NCI-H1048 (cell line): ENCODE measurements around the gene AMN1.
"Not testable (repeated sequence)": the region's sequence is repeated elsewhere in the genome, so short reads cannot be mapped to it uniquely, and the experiment has no call there.

ENCODE experiments used
- DNase-seq: peaks from one replicate; lab custom pipeline; 2025; lab: John Stamatoyannopoulos, UW

Gene AMN1

DNA sequence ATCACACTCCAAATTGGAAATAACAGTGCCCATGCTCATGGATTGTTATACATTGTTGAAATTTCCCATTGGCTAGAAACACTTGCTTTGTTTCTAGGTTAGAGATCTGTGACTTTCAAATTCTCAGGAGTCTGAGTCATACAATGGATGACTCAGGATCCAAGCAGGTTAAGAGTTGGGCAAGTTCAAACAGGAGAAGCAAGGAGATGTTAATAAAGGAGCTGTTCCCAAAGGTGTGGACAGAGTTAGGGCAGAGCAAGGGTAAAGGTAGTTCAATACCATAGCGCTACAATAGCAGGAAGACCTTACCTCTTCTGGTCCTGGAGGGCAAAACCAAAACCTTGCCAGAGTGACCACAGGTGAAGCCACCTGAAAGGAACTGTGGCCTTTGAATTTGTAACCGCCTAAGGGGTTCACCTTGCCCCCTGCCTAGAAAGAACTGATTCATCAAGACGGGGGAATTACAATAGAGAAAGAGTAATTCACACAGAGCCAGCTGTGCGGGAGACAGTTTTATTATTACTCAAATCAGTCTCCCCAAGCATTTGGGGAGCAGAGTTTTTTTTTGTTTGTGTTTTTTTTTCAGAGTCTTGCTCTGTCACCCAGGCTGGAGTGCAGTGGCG lies 4.2 kb upstream of the AMN1 start:
- no peak for DNase-seq

DNA sequence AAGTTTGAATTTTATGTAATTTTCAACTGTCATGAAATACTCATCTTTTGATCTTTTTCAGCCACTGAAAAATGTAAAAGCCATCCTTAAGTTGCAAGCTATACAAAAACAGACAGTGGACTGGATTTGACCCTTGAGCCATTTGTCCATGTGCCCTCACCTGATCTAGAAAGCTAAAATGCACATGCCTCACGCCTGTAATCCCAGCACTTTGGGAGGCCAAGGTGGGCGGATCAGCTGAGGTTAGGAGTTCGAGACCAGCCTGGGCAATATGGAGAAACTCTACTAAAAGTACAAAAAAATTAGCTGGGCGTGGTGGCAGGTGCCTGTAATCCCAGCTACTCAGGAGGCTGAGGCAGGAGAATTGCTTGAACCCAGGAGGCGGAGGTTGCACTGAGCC lies 2.4 kb upstream of the AMN1 start:
- DNase-seq: not testable (repeated sequence)

DNA sequence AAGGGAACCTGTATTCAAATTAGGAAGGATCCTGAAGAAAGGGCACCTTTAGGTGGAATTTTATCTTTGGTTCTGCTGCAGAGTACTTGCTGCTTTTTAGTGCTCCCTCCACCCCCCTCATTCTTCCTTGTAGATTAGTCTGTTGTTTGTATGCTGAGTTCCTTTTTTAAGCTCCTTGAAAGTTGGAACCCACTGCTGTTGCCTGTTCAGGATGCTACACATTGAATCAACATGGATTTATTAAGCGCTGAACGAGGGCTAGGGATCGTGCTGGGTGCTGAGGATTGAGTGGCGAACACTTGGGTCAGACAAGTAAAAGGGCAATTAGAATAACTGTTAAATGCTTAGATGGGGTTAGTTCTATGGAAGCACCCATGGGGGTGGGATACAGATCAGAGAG lies 884 bp upstream of the AMN1 start:
- DNase-seq: no peak

DNA sequence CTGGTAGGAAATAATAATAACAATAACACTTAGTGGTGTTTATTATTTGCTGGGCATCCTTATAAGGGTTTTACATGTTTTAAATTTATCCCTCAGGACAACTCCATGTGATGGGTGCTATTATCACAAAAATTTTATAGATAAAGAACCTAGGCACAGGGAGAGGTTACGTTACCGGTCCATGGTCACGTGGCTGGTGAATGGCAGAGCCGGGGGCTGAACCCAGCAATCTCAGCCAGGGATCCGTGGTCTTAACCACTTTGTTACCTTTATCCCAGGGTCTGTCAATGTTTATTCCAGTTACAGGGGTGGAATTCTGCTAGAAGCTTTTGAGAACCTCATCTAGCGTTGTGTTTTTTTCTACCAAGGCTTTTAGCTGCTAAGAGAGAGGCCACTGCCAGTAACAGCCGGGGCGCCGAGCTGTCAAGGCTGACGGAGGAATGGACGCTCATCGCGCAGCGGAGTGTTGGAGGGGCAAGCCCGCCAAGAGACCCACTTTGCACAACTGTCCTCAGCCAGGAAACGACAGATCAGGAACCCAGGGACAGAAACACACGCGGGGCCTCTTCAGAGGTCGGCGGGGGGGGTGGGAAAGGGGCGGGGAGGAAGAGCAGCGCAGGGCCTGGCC lies 418 bp downstream of the AMN1 start:
- no peak for DNase-seq

DNA sequence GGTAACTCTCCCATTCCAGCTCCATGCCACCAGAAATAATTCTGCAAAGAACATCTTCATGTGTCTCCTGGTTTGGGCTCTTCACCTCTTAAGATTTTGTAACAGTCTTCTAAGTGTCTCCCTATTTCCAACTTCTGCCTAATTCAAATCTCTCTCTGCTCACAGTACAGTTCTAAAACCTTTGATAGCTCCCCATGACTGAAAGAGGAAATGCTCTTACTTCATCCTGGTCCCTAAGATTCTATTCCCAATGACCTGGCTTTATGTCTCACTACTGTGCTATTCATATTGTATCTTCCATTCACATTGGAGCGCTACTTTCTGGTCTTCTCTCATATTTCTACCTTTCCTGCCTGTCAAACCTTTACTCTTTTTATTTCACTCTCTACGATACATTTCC lies 1.6 kb downstream of the AMN1 start:
- DNase-seq: no peak

DNA sequence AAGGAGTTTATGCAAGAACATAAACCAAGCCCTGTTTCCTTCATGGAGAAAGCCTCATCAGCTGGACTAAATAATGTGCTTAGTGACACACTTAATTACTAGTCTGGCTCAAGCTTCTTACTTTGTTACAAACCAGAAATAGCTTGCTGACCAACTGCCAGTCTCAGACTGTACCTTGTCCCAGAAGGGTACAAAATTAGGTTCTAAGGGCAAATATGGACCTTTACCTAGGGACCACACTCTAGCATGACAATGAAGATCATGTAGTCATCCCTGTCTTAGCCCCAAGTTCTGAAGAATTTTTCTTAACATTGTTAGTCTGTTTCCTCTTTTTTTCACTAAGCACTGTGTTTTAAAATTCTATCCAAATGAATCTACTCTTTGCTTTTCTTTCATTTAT lies 2.2 kb downstream of the AMN1 start:
- DNase-seq: no peak

DNA sequence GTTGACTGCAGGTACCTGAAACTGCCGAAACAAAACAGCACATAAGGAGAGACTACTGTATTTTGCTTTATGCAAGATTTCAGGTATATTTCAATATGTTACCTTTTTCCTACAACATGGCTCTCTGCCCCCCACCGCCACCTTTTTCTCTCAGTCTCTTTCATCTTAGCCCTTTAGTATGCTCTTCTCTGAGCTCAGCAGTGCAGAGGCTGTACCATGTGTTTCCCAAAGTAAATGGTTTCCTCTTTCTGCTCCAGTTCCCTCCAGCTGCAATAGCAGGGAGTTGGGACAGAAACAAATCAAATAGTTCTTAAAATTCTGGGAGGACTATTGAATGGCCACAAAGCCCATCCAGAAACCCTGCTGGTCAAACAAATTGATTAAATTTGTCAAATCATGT lies 4.3 kb downstream of the AMN1 start:
- no peak for DNase-seq

DNA sequence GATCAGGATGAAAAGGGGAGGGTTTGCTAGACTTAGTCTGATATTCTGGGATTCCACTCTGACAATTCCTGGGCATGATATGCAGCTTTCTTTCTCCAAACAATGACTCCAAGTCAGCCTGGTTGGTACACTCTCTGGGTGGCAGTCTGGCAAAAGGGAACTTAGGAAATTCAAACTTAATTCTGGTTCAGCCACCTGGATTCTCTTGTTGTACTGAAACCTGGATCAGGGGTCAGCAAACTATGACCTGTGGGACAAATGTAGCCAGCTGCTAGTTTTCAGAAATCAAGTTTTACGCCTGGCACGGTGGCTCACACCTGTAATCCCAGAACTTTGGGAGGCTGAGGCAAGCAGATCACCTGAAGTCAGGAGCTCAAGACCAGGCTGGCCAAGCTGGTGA lies 6.2 kb downstream of the AMN1 start:
- no peak for DNase-seq

DNA sequence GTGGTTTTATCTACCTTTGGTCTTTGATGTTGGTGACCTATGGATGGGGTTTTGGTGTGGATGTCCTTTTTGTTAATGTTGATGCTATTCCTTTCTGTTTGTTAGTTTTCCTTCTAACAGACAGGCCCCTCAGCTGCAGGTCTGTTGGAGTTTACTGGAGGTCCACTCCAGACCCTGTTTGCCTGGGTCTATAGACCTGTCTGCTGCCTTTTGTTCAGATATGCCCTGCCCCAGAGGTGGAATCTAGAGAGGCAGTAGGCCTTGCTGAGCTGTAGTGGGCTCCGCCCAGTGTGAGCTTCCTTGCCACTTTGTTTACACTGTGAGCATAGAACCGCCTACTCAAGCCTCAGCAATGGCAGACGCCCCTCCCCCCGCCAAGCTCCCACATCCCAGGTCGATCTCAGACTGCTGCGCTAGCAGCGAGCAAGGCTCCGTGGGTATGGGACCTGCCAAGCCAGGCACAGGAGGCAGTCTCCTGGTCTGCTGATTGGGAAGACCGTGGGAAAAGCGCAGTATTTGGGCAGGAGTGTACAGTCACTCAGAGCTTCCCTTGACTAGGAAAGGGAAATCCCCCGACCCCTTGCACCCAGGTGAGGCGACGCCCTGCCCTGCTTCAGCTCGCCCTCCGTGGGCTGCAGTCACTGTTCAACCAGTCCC lies 10.2 kb downstream of the AMN1 start:
- DNase-seq: not testable (repeated sequence)

DNA sequence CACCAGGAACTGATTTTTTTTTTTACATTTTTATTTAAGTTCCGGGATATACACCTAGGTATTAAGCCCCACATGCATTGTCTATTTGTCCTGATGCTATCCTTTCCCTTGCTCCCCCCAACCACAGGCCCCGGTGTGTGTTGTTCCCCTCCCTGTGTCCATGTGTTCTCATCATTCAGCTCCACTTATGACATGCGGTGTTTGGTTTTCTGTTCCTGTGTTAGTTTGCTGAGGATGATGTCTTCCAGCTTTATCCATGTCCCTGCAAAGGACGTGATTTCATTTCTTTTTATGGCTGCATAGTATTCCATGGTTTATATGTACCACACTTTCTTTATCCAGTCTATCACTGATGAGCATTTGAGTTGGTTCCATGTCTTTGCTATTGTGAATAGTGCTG lies 11.8 kb downstream of the AMN1 start:
- not testable (repeated sequence) for DNase-seq

DNA sequence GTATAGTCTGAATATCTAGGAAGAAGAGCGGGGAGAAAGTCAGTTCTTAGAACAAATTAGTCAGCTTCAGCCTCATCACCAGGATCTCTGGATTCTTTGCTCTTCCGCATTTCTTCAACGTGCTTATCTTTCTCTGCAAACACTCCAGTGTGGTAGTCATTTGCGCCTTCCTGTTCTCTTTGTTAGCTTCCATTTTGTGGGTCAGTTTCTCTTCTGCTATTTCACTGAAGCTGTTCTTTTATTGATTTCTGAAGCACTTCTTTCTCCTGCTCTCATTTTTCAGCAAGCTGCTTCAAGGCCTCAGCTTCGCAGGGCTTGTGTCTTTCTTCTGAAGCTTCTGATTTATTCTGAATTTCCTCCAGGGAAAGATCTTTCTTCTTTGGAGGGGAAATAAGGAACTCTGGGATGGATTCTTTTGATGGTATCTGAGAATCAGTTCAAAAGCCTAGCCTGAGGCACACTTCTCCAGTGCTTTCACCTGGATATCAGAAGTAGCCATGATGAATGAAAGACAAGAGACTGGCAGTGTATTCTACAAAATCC lies 13.5 kb downstream of the AMN1 start:
- DNase-seq: no peak

DNA sequence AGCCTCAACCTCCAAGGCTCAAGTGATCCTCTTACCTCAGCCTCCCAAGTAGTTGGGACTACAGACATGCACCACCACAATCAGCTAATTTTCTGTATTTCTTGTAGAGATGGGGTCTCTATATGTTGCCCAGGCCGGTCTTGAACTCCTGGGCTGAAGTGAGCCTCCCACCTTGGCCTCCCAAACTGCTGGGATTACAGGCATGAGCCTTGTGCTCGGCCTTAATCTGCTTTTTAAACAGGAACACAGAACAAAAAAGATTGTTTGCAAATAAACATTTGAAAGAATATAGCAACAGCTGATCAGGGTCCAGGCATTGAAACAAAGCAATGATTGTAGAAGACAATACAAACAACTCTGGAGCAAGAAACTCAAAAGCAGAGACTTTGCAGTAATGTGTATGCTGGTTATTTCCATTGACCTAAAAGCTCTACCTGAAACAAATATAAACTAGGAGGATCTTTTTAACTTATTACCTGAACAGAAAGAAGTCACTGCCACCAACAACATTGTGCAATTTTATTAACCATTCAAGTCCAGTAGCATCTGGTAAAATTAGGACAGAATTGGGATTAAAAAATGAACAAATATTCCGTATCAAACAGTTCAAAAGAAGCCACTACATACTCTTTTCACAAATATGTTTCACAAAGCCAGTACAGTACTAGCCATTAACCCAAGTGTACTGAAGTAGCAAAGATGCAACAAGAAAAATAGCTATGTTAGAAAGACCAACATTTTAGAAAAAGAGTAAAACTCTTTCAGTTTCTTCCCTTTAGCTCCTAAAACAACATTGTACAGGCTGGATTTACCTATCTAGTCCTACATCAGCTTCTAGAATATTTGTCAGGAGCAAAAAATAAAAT lies 14.2 kb downstream of the AMN1 start:
- DNase-seq: no peak

DNA sequence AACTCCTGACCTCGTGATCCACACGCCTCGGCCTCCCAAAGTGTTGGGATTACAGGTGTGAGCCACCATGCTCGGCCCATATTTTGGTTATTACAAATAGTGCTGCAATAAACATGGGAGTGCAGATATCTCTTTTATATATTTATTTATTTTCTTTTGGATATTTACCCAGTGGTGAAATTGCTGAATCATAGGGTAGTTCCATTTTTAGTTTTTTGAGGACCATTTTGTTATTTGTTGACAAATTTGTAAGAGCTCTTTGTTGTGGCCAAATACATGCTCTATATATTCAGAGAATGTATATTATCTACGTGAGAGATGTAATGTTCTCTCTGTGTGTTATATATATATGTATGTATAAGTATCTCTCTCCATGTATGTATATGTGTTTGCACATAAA lies 15.9 kb downstream of the AMN1 start:
- DNase-seq: no peak

DNA sequence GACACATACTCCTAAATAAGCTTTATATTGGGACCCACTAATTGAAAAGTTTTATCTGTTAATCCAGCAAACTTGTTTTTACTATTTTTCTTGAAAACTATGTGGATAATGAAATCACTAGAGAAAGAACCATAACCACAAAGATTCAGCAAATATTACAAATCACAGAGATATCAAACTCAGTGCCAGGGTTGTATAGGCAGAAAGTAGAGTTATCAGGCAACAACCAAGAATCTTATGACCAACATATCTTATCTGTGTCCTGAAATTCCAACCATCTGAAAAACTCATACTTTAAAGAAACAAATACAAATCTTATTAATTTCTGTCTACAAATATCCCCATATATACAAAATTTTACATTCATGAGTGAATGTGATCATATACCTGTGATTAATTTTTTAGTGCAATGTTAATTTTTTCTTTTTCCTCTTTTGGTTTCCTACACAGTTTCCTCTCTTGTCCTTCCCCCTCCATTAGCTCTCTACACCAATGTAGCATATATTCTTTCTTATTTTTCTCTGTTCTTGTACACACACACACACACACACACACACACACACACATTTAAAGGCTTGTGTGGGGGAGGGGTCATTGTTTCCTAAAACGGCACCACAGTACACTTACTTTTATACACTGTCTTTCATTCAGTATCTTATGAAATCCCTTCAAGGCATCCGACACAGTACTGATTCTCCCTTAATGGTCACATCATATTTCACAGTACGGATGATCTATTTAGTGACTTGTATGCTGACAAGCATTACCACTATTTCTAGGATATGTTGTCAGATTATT lies 18.6 kb downstream of the AMN1 start:
- DNase-seq: no peak

DNA sequence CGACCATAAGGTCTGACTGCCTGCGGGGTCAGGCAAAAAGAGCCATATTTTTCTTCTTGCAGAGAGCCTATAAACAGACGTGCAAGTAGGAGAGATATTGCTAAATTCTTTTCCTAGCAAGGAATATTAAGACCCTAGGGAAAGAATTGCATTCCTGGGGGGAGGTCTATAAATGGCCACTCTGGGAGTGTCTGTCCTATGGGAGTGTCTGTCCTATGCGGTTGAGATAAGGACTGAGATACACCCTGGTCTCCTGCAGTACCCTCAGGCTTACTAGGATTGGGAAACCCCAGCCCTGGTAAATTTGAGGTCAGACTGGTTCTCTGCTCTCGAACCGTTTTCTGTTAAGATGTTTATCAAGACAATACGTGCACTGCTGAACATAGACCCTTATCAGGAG lies 20.7 kb downstream of the AMN1 start:
- DNase-seq: not testable (repeated sequence)

DNA sequence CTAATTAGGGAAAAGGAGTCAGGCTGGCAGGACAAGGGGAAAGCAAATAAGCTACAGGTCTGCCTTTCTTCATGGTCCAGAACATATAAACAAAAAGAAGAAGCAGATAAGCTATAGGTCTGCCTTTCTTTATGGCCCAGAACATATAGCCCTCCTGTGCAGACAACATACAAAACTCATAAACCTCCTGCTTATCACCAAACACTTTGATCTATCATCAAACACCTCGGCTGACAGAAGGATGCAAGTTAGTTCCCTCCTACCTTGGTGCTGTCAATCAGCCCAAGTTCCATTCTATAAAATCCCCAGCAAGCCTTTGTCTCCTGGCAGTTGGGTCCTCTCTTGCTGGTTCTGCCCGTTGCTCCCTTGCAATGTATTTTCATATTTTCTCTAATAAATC lies 23.2 kb downstream of the AMN1 start:
- DNase-seq: no peak

DNA sequence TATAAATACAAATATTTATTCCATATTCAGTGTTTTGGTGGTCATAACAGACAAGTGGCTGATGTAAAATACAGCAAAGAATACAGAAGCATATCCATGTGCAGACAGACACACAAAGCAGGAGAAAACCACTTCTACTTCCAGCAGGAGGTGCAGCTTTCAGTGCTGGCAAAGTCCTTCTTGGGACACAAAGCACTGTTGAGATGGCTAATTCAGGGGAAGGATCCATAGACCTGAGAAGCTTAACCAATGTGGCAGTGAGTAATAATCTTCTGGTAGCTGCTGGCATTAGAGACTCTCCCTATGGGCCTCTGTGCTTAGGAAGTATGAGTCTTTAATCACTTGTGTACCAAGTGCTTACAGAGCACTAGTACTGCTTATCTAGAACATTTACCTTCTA lies 26.8 kb downstream of the AMN1 start:
- DNase-seq: no peak

DNA sequence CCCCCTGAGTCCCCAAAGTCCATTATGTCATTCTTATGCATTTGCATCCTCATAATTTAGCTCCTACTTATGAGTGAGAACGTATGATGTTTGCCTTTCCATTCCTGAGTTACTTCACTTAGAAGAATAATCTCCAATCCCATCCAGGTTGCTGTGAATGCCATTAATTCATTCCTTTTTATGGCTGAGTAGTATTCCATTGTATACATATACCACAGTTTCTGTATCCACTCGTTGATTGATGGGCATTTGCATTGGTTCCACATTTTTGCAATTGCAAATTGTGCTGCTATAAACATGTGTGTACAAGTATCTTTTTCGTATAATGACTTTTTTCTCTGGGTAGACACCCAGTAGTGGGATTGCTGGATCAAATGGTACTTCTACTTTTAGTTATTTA lies 38.9 kb downstream of the AMN1 start:
- not testable (repeated sequence) for DNase-seq

DNA sequence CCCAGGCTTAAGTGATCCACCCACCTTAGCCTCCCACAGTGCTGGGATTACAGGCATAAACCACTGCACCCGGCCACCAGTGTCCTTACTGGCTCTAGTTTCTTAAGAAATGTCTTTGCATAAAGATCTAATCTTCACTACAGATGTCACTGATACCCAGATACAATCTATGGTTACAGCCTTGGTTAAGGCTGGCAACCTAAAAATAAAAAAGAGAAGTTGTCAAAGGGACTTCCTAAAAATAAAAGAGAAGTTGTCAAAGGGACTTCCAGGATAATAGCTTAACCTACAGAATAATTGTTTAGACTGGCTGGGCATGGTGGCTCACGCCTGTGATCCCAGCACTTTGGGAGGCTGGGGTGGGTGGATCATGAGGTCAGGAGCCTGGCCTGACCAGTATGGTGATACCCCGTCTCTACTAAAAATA lies 41.7 kb downstream of the AMN1 start:
- no peak for DNase-seq

DNA sequence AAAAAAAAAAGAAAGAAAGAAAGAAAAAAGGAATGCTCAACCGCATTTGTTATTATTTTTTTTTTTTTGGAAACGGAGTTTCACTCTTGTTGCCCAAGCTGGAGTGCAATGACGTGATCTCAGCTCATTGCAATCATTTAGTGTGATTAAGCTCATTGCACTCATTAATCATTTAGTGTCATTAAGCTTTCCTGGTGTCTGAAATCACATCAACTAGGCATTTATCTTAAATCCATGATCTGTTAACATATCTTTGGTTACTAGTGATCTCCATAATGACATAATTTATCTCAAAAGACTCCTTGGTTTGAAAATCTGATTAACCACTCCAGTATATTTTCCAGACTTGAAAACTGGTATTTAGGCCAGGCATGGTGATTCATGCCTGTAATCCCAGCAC lies 43.0 kb downstream of the AMN1 start:
- no peak for DNase-seq

DNA sequence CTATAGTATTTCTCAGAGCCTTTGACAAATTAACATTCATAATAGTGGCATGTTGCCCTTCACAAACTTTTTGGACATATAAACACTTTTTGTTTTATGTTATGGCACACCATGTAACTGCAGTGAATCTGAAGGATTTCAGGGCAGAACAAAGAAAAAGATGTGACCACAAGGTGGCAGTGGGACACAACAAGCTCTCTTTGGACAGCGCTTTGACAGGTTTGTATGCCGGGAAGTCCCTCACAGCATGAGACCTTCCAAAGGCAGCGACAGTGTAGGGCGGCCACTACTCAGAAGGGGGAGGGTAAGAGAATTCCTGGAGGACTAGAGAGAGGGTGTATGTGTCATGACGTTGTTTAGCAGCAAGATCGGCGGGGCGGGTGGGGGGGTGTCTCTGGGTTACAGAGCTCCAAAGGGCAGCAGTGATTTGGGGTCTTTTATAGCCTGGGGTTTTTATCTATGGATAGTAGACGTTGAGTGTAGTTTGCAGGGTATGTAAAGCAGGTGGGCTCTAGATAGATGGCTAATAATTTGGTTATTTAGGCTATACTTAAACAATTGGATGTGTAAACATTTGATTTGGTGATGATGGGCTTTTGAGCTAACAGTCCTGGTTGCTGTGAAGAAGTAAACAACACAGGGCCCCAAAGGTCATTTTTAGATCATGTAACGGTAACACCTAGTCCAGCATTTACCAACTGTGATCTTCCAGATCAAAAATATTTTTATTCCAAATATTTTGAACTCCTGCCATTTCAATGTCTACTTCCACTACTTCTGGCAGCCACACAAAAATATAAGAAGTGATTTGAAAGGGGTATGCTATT lies 46.5 kb downstream of the AMN1 start:
- peak; percentile 25 for DNase-seq
